SH-SY5Y (cell line): Measurements from ENCODE around the gene SLC9A4.

Experiments
- GATA2 ChIP-seq: IDR thresholded peaks from 2 replicates; pipeline ENCODE4 v1.6.1; 2011; ENCODE audit warnings: mild to moderate bottlenecking, low read depth, low read length
- GATA3 ChIP-seq: IDR thresholded peaks from 2 replicates; pipeline ENCODE4 v1.6.1; 2011; ENCODE audit warnings: low read depth, mild to moderate bottlenecking, low read length, moderate library complexity

DNA sequence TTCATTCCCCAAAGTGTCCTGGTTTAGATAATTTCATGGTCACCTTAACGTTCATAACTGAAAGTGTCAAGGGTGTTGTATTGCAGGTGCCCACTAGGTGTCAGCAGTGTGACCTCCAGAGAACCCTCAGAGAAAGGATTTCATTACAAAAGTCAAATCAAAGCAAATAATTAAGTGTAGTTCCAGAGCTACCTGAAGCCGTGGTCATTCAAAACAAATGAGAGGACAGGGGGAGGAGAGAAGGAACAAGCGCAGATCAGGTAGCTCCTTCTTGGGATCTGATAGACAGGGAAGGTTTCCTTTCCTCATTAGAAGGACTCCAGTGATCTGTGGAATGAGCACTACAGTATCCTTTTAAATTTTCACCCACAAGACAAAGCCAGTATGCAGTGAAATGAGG is at the start of gene SLC9A4:
- TF ChIP-seq GATA2: no peak
- TF ChIP-seq GATA3: no peak
